HG02884 (cell line): ENCODE measurements around the gene B4GALNT1.
A peak's percentile ranks its signal among the peaks of the same experiment; 100 is the strongest.

Source experiments
- ATAC-seq: cut with Tn5 transposase; IDR thresholded peaks from one replicate; pipeline ENCODE4 v1.9.1; 2021; ENCODE audit warnings: mild to moderate bottlenecking, moderate library complexity; ENCODE audit not compliant: unreplicated experiment

The B4GALNT1 gene

DNA sequence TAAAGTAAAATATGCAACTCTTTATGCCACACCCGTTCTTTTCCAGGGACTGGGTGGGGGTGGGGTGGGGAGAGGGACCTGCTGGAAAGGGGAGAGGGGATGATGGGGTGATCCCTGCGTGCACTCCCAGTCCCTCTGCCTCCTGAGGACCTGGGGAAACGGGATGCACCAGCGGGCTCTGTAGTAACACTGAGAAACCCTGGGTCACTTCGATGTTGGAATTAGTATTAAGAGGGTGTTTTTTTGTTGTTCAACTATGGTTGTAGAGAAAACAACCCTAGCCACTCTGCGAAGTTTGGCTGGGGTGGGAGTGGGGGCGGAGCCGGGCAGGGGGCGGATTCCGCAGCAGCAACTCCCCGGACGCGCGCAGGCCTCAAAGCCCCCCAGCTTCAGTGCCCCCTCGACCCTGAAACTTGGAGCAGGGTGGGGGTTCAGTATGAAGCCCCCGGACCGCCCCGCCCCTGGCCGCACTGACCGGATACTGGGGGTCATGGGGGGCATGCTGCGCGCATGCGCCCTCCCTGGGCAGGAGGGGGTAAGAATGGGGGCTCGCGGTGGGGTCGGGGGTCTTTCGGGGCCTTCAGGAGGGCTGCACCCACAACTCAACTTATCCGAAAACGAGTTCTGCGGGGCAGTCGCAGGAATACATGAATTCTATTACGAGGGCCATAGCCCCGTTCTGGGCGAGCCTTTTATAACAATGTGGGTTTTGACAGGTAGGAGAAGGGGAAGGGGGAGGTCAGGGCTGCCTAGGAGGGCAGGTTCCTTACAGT, 23.0 kb downstream of the B4GALNT1 start:
- ATAC-seq = no peak

GRCh38 chr12:57609101-57609780, 23.8 kb downstream of the B4GALNT1 start:
- no peak for ATAC-seq

DNA sequence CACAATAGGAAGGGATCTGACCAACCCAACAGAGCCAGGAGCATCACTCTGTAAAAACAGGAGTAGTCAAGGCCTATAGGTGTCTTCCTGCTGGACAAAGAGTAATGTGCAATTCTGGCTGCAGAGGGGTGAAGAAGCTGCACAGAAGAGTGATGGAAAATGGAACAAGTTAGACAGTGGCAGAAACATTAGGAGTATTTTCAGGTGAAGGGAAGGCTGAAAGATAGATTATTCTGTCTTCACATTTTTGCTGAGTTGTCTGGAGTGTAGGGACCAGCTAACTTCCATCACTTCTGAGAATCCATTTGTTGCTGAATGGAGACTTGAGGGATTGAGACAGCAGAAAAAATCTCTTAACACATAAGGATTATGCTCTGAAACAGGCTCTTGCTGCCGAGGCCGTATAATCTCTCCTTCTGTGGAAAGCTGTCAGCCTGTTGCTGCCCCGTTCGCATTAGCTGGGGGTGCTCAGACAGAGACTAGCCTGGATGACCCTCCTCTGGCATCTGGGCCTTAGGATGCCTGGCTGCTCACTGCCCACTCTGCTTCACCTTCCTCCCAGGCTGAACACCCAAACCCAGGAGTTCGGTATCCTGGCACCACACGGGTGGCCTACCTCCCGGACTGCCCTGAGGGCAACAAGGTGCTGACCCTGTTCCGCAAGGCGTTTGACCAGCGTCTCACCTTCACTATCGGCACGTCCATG, 24.9 kb downstream of the B4GALNT1 start:
- ATAC-seq = no peak

DNA sequence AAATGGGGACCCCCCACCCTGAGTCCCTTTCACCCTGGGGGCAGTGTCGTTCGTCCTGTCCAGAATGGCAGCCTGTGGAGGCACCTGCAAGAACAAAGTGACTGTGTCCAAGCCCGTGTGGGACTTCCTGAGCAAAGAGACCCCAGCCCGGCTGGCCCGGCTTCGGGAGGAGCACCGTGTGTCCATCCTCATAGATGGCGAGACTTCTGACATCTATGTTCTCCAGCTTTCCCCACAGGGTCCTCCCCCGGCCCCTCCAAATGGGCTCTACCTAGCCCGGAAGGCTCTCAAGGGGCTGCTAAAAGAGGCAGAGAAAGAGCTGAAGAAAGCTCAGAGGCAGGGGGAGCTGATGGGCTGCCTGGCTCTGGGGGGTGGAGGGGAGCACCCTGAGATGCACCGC, 26.2 kb downstream of the B4GALNT1 start:
- no peak for ATAC-seq

DNA sequence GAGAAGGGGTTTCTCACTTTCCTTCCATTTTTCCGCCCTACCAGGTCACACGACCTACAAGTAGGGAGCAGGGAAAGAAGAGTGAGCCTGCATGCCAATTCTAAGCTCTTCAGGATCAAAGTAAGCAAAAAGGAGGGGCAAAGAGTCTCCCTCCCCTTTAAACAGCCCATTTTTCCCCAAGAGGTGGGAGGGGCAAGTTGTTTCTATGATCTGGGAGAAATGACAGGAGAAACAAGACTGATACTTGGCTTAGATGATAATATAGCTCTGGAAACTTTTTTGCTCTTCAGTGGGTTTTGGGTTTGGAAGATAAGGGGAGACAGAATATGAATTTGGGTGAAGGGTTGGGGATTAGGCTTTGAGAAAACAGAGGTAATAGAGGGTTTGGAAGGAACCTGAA, 26.6 kb downstream of the B4GALNT1 start:
- ATAC-seq = no peak

- ATAC-seq = no peak
Measured at GRCh38 chr12:57605811-57606311, 27.1 kb downstream of the B4GALNT1 start.

- ATAC-seq = no peak
Measured at GRCh38 chr12:57604992-57605810, 27.8 kb downstream of the B4GALNT1 start.

- no peak for ATAC-seq
Measured at GRCh38 chr12:57604454-57604991, 28.5 kb downstream of the B4GALNT1 start, which contains the start of gene DTX3. Gene DTX3, plus strand, starts transcription at chr12:57604824. Its CDS starts 1,694 bp downstream, at chr12:57606518.

- ATAC-seq = no peak
Measured at GRCh38 chr12:57603815-57604453, 29.1 kb downstream of the B4GALNT1 start.

GRCh38 chr12:57603324-57603723, 29.7 kb downstream of the B4GALNT1 start:
- no peak for ATAC-seq

DNA sequence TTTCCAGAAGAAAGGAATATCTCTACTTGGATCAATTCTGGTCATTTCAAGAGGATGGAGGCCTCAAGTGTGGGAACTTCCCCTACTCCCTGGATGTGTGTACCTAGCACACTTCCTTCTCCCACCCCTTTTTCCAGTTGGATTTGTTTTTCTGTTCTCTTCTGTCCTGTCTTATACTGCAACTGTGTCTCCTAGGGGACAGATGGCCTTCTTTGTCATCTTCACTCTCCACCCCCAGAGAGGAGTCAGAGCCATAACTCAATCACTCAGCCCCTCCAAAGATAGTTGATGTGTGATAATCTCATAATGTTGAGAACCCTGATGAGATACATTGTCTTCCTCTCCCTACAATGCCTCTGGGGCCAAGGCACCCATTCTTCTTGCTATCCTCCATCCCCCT, 30.5 kb downstream of the B4GALNT1 start:
- ATAC-seq = no peak

- no peak for ATAC-seq
Measured at GRCh38 chr12:57600395-57600794, 32.6 kb downstream of the B4GALNT1 start.

DNA sequence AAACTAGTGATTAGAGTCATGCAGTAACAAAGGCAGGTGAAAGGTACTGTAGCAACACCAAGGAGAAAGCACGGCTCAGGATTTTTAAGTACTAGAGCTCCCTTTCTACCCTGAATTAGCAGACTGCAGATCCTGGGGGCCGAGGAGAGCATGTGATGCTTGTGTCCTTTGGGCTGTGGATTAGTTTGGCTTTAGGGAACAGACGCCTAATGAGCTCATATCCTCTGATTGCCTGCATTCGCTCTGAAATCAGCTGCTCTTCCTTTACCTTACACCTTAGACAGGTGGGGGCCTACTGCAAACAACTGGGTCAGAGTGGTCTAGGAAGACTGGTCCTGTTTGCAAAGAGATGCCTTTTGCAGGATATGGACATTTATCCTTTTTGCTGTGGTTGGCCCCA, 39.8 kb downstream of the B4GALNT1 start:
- no peak for ATAC-seq

- no peak for ATAC-seq
Measured at GRCh38 chr12:57592551-57593165, 40.3 kb downstream of the B4GALNT1 start.

- ATAC-seq = no peak
Measured at GRCh38 chr12:57591782-57592325, 41.1 kb downstream of the B4GALNT1 start.

GRCh38 chr12:57590864-57591781, 41.9 kb downstream of the B4GALNT1 start, which contains the start of gene PIP4K2C:
Gene PIP4K2C, plus strand, starts transcription at chr12:57591192. Its CDS starts 98 bp downstream, at chr12:57591290.
- peak; percentile 97 for ATAC-seq

- ATAC-seq = no peak
Measured at GRCh38 chr12:57590479-57590863, 42.5 kb downstream of the B4GALNT1 start.
